Keratinocyte (primary cell): Measurements from ENCODE around the gene NPAS3. TPM values are rescaled to one million over a fixed set of nuclear protein-coding genes. Genes with fewer than 3 reads are reported as not detected.

Experiments used
- DNase-seq: peaks from one replicate; pipeline ENCODE4 v3.0.0-alpha.2; 2011; ENCODE audit warnings: low read depth, missing footprints, low spot score
- FAIRE-seq: peaks from 2 replicates; lab custom pipeline; 2011; peaks lifted over from hg19 to GRCh38; lab: Jason Lieb, UNC
- H2AFZ ChIP-seq: 2 replicates; pipeline ENCODE4 v1.6.0; 2012; ENCODE audit warnings: low read length, control low read depth, inconsistent platforms; ENCODE audit not compliant: control insufficient read depth
- H3K27ac ChIP-seq: 2 replicates; pipeline ENCODE4 v1.5.1; 2011; ENCODE audit warnings: low read length; ENCODE audit not compliant: control insufficient read depth, insufficient read depth
- H3K27me3 ChIP-seq: 3 replicates; pipeline ENCODE4 v1.6.0; 2011; ENCODE audit warnings: low read length; ENCODE audit not compliant: control insufficient read depth, insufficient read depth; ENCODE audit errors: extremely low read depth
- H3K36me3 ChIP-seq, 2 experiments: 2 replicates in 1 of 2; 3 replicates in 1 of 2; pipeline ENCODE4 v1.5.1; 2011; ENCODE audit warnings: low read length in 2 of 2, mild to moderate bottlenecking in 1 of 2; ENCODE audit not compliant: control insufficient read depth in 2 of 2, insufficient read depth in 2 of 2; ENCODE audit errors: extremely low read depth in 1 of 2
- H3K4me1 ChIP-seq: 3 replicates; pipeline ENCODE4 v1.5.1; 2011; ENCODE audit warnings: low read length; ENCODE audit not compliant: control insufficient read depth, insufficient read depth; ENCODE audit errors: extremely low read depth
- H3K4me2 ChIP-seq: 3 replicates; pipeline ENCODE4 v1.6.0; 2011; ENCODE audit warnings: low read depth, low read length; ENCODE audit not compliant: control insufficient read depth, insufficient read depth; ENCODE audit errors: extremely low read depth
- H3K4me3 ChIP-seq, 3 experiments: fragments of 200-600 bp in 1 of 3; sonication (generic) in 1 of 3; 2 replicates in 2 of 3; 3 replicates in 1 of 3; pipeline ENCODE4 v1.5.1; 2011 to 2016; ENCODE audit warnings: low read length in 3 of 3, mild to moderate bottlenecking in 3 of 3, control low read depth in 2 of 3, inconsistent platforms in 1 of 3, low read depth in 1 of 3, mixed read lengths in 1 of 3, mixed run types in 1 of 3, moderate library complexity in 1 of 3; ENCODE audit not compliant: control insufficient read depth in 2 of 3, insufficient read depth in 2 of 3; ENCODE audit errors: extremely low read depth in 1 of 3
- H3K79me2 ChIP-seq: 2 replicates; pipeline ENCODE4 v1.6.0; 2012; ENCODE audit warnings: low read length; ENCODE audit not compliant: control insufficient read depth, insufficient read depth
- H3K9ac ChIP-seq: 3 replicates; pipeline ENCODE4 v1.6.0; 2011; ENCODE audit warnings: low read length; ENCODE audit not compliant: control insufficient read depth, insufficient read depth; ENCODE audit errors: extremely low read depth
- H3K9me1 ChIP-seq: 3 replicates; pipeline ENCODE4 v1.6.0; 2011; ENCODE audit warnings: low read length; ENCODE audit not compliant: control insufficient read depth, insufficient read depth; ENCODE audit errors: extremely low read depth
- H3K9me3 ChIP-seq: 2 replicates; pipeline ENCODE4 v1.5.1; 2012; ENCODE audit warnings: low read depth, low read length; ENCODE audit not compliant: control insufficient read depth
- H4K20me1 ChIP-seq: 3 replicates; pipeline ENCODE4 v1.6.0; 2011; ENCODE audit warnings: low read length; ENCODE audit not compliant: control insufficient read depth, insufficient read depth; ENCODE audit errors: extremely low read depth
- CTCF ChIP-seq, 3 experiments: IDR thresholded peaks in 1 of 3; conservative IDR thresholded peaks in 1 of 3; optimal IDR thresholded peaks in 1 of 3; 2 replicates in 2 of 3; 3 replicates in 1 of 3; pipeline versions ENCODE3 to v1.5.1; 2011; ENCODE audit warnings: low read length in 3 of 3, mild to moderate bottlenecking in 3 of 3, moderate library complexity in 2 of 3, control low read depth in 1 of 3, inconsistent platforms in 1 of 3; ENCODE audit not compliant: insufficient read depth in 2 of 3; ENCODE audit errors: extremely low read depth in 1 of 3
- EZH2 ChIP-seq: IDR thresholded peaks from one replicate; pipeline ENCODE4 v1.6.1; 2012; ENCODE audit warnings: inconsistent platforms, mild to moderate bottlenecking, low read length, moderate library complexity
- dilution Hi-C: fragments of 300-500 bp; cut with MboI; formaldehyde crosslinking; loops from one replicate; pipeline ENCODE4 v1.7.0; 2020; ENCODE audit warnings: low sequenced_read_pairs; ENCODE audit not compliant: extremely low pct_ligation_motif_present
- polyA plus RNA-seq, 5 experiments: library from polyadenylated mRNA; depleted of rRNA in 3 of 5; stranded (reverse) in 3 of 5; stranded (forward) in 1 of 5; unstranded in 1 of 5; fragments of >200 nt; gene quantifications; 1 replicate in 1 of 5; 2 replicates in 3 of 5; 3 replicates in 1 of 5; pipeline versions ENCODE4 v1.2.1 to v1.2.3, GENCODE V29; 2011 to 2012; ENCODE audit warnings: missing spikeins in 2 of 5, low read depth in 1 of 5, low replicate concordance in 1 of 5

Gene NPAS3
- polyA plus RNA-seq, 1 donor (not counting 4 experiments of a cell fraction or from before 2014, with no cell fraction given): 0.07 TPM

GRCh38 chr14:33393231-33393894, 454.7 kb downstream of the NPAS3 start:
- no peaks in the 10 kb centered on the region for H4K20me1 ChIP-seq
- no peak overlapping the region for H3K4me3 ChIP-seq
- no peak for DNase-seq
- no peak overlapping the region for H2AFZ ChIP-seq
- dilution Hi-C loops: no loop called here
- no peak overlapping the region for H3K27ac ChIP-seq
- no peaks in the 10 kb centered on the region for H3K9me3 ChIP-seq
- no peak overlapping the region for H3K4me2 ChIP-seq
- H3K9ac ChIP-seq: no peak overlapping the region
- TF ChIP-seq CTCF (optimal IDR thresholded peaks at IDR 0.05 in 1 of 3, IDR thresholded peaks at IDR 0.05 in 1 of 3, conservative IDR thresholded peaks at IDR 0.05 in 1 of 3; ENCODE audit: extremely low read depth in 1 of 3, insufficient read depth in 2 of 3, low read length in 3 of 3) (no peak), EZH2 (no peak)
- no peaks in the 10 kb centered on the region for H3K27me3 ChIP-seq
- no peaks in the 10 kb centered on the region for H3K9me1 ChIP-seq
- H3K36me3 ChIP-seq: no peaks in the 10 kb centered on the region
- FAIRE-seq: no peak
- H3K4me1 ChIP-seq: no peaks in the 10 kb centered on the region
- H3K79me2 ChIP-seq: no peaks in the 10 kb centered on the region

GRCh38 chr14:33393895-33394368, 455.3 kb downstream of the NPAS3 start:
- FAIRE-seq (no peak), DNase-seq (no peak)
- TF ChIP-seq CTCF (optimal IDR thresholded peaks at IDR 0.05 in 1 of 3, IDR thresholded peaks at IDR 0.05 in 1 of 3, conservative IDR thresholded peaks at IDR 0.05 in 1 of 3; ENCODE audit: extremely low read depth in 1 of 3, insufficient read depth in 2 of 3, low read length in 3 of 3): no peak
- no peak for TF ChIP-seq EZH2
- no peaks in the 10 kb centered on the region for H3K9me1 ChIP-seq
- dilution Hi-C loops: no loop called here
- no peaks in the 10 kb centered on the region for H3K79me2 ChIP-seq
- H3K27ac ChIP-seq: no peak overlapping the region
- no peak overlapping the region for H3K4me2 ChIP-seq
- H2AFZ ChIP-seq: no peak overlapping the region
- H3K4me1 ChIP-seq: no peaks in the 10 kb centered on the region
- no peak overlapping the region for H3K4me3 ChIP-seq
- H4K20me1 ChIP-seq: no peaks in the 10 kb centered on the region
- no peak overlapping the region for H3K9ac ChIP-seq
- no peaks in the 10 kb centered on the region for H3K9me3 ChIP-seq
- H3K27me3 ChIP-seq: no peaks in the 10 kb centered on the region
- H3K36me3 ChIP-seq: no peaks in the 10 kb centered on the region
